ENCODE measurements around the gene PLAAT4.

The PLAAT4 gene

GRCh38 chr11:63583357-63583677 lies 46.7 kb downstream of the PLAAT4 start:
- peak; percentile 18 for DNase-seq (ENCODE audit: low read depth)
- TF ChIP-seq CTCF (IDR thresholded peaks at IDR 0.05; ENCODE audit: low read length, missing control alignments): no peak
- no peak overlapping the region for H3K4me3 ChIP-seq (replicated peaks; ENCODE audit: low read depth, low read length)

GRCh38 chr11:63586451-63587166 lies 50.0 kb downstream of the PLAAT4 start:
- TF ChIP-seq CTCF (IDR thresholded peaks at IDR 0.05; ENCODE audit: low read length, missing control alignments): no peak
- no peak overlapping the region for H3K4me3 ChIP-seq (replicated peaks; ENCODE audit: low read depth, low read length)
- DNase-seq (ENCODE audit: low read depth): no peak

- no peak for TF ChIP-seq CTCF (IDR thresholded peaks at IDR 0.05; ENCODE audit: low read length, missing control alignments)
- no peak for DNase-seq (ENCODE audit: low read depth)
- H3K4me3 ChIP-seq (replicated peaks; ENCODE audit: low read depth, low read length): no peak overlapping the region
Measured at GRCh38 chr11:63589000-63589399, 52.4 kb downstream of the PLAAT4 start.

GRCh38 chr11:63590024-63590788 lies 53.6 kb downstream of the PLAAT4 start:
- no peak for DNase-seq (ENCODE audit: low read depth)
- no peak overlapping the region for H3K4me3 ChIP-seq (replicated peaks; ENCODE audit: low read depth, low read length)
- TF ChIP-seq CTCF (IDR thresholded peaks at IDR 0.05; ENCODE audit: low read length, missing control alignments): no peak

- TF ChIP-seq CTCF (IDR thresholded peaks at IDR 0.05; ENCODE audit: low read length, missing control alignments): peak; percentile 61
- no peak overlapping the region for H3K4me3 ChIP-seq (replicated peaks; ENCODE audit: low read depth, low read length)
- DNase-seq (ENCODE audit: low read depth): peak; percentile 45
Measured at GRCh38 chr11:63592975-63593395, 56.4 kb downstream of the PLAAT4 start.

GRCh38 chr11:63595296-63595695 lies 58.7 kb downstream of the PLAAT4 start:
- H3K4me3 ChIP-seq (replicated peaks; ENCODE audit: low read depth, low read length): no peak overlapping the region
- TF ChIP-seq CTCF (IDR thresholded peaks at IDR 0.05; ENCODE audit: low read length, missing control alignments): no peak
- no peak for DNase-seq (ENCODE audit: low read depth)
